Fibroblast of the aortic adventitia (primary cell): ENCODE measurements around the gene DNAH14. TPM values are rescaled to one million over a fixed set of nuclear protein-coding genes. Genes with fewer than 3 reads are reported as not detected.

ENCODE experiments used
- DNase-seq: peaks from one replicate; pipeline ENCODE4 v3.0.0-alpha.2; 2010; ENCODE audit warnings: low read depth
- H3K4me3 ChIP-seq: 2 replicates; pipeline ENCODE4 v1.5.1; 2011; ENCODE audit warnings: low read depth, mild to moderate bottlenecking, control low read depth, low read length, moderate library complexity
- total RNA-seq: library from RNA; depleted of rRNA; stranded (reverse); fragments of >200 nt; gene quantifications from 2 replicates; pipeline ENCODE4 v1.2.3, GENCODE V29; 2012; ENCODE audit warnings: low replicate concordance
- TF ChIP-seq, protein P1 (sequence below): IDR thresholded peaks from 2 replicates; pipeline ENCODE4 v1.5.1; 2011; ENCODE audit warnings: mild to moderate bottlenecking, low read length, control low read depth, inconsistent platforms; ENCODE audit not compliant: insufficient read depth

DNAH14 gene
- total RNA-seq, 1 donor = 33.9 TPM

DNA sequence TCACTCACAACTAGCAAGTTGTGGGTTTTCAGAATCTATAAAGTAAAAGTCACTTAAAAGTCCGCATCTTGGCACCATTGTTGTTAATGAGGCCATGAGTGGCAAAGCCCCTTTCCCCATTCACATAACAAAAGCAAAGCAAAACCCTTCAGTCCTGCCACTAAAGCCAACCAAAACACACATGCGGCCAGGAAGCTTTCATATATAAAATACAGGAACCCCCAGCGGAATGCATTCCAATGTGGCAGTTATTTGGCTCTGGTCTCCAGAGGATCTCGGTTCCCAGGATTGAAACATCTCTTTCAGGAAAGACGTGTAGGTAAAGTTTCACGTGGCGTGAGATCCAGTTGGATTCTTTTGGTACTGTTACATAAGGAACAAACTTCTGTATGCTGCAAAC is 500.8 kb downstream of the DNAH14 start:
- H3K4me3 ChIP-seq = no peak overlapping the region
- peak; percentile 32 for DNase-seq
- TF ChIP-seq, protein P1, sequence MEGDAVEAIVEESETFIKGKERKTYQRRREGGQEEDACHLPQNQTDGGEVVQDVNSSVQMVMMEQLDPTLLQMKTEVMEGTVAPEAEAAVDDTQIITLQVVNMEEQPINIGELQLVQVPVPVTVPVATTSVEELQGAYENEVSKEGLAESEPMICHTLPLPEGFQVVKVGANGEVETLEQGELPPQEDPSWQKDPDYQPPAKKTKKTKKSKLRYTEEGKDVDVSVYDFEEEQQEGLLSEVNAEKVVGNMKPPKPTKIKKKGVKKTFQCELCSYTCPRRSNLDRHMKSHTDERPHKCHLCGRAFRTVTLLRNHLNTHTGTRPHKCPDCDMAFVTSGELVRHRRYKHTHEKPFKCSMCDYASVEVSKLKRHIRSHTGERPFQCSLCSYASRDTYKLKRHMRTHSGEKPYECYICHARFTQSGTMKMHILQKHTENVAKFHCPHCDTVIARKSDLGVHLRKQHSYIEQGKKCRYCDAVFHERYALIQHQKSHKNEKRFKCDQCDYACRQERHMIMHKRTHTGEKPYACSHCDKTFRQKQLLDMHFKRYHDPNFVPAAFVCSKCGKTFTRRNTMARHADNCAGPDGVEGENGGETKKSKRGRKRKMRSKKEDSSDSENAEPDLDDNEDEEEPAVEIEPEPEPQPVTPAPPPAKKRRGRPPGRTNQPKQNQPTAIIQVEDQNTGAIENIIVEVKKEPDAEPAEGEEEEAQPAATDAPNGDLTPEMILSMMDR = no peak

GRCh38 chr1:225431081-225431863 is 501.8 kb downstream of the DNAH14 start:
- TF ChIP-seq, protein P1 = no peak
- no peak for DNase-seq
- no peak overlapping the region for H3K4me3 ChIP-seq

DNA sequence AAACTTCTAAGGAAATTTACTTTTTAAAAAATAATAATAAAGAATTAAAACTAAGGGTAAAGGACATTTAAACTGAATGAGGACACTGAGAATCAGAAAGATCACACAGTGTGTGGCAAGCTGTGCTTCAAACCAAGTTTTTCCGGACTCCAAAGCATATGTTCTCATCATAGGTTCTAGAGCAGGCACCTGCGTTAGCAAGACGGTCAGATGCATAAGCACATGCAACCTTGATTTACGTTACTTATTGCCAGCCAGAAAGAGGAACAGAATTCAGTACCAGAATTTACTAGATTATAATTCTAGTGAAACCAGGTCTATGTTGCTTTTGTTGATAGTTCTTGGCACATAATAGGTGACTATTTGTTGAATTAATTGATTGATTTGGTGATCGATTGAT is 504.6 kb downstream of the DNAH14 start:
- no peak overlapping the region for H3K4me3 ChIP-seq
- DNase-seq = no peak
- TF ChIP-seq, protein P1 = no peak

DNA sequence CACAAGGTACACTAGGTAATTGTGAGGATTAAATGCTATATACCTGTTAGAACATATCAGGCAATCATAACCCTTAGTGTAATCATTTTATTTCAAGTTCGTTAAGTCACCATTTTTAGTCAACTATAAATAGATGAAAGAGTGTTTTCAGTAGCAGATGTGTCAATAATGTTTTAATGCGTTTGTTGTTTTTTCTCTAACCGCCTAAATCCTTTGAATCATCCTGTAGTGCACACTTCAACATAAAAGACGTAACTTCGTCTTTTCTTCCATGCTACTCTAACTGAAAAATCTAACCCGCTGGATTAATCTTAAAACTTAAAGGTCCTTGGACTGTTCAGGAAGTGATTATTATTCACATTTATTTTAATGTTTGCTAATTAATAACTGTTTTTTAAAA is 505.6 kb downstream of the DNAH14 start:
- TF ChIP-seq, protein P1 = no peak
- no peak overlapping the region for H3K4me3 ChIP-seq
- DNase-seq = no peak

DNA sequence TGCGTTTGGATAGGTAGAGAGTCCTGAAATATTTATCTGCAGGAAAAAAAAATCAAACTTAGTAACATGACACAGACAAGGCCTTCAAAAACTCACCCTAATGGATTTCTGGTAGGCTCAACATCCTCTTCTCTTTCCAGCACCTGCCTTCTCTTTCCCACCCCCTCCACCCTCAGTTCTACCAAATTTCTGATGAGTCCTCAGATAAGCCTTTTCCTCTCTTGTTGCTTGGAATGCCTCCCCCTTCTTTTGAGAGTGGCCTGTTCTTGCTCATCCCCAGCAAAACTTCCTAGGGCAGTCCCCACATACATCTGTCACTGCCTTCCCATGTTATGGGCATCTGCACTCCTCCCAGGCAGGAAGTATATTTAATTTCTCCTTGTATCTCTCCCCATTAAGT is 506.0 kb downstream of the DNAH14 start:
- TF ChIP-seq, protein P1 = no peak
- DNase-seq = no peak

GRCh38 chr1:225435957-225436392 is 506.5 kb downstream of the DNAH14 start:
- DNase-seq = no peak
- no peak overlapping the region for H3K4me3 ChIP-seq
- TF ChIP-seq, protein P1 = no peak

More for the DNA sequence above, 506.0 kb downstream of the DNAH14 start:
- no peak overlapping the region for H3K4me3 ChIP-seq
